Stimulated activated CD4-positive, alpha-beta T cell treated with anti-CD3 and anti-CD28 coated beads, Interleukin-2, amount 100 ng/mL, for 24 hours (primary cell): ENCODE measurements around the gene ZBP1.

Source experiments
- DNase-seq, 2 donors: peaks; one replicate each; pipeline ENCODE4 v3.0.0-alpha.2; 2020

Gene ZBP1

GRCh38 chr20:57568088-57568896 is 51.9 kb downstream of the ZBP1 start:
- DNase-seq, result no peak

- DNase-seq, result no peak
Measured at GRCh38 chr20:57567471-57568079, 52.7 kb downstream of the ZBP1 start.

DNA sequence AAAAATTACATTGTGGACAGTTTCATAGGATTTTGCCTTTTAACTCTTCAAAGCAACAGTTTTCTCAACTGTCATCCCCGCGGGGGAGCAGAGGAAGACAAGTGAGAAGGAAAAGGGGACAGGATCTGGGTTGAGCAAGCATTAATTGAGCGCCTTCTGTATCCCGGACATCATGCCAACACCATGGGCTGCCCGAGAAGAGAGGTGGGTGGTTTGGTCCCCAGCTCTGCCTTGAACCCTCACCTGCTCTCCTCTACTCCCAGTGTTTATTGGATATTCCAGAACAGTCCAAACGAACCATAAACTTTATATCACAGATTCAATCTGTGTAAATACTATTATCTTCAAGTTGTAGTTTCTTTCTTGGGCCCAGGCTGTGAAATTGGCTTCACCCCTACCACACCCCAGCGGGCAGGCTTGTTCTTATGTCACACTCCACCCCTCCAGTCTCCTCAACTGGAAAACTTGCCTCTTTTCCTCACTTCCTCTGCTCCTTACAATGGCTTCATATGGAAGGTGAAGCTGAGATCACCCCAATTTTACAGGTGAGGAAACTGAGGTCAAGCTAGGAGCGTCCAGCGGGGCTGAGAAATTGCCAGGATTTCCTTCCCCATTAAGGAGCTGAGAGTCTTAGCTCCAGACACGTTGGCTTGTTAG is 53.3 kb downstream of the ZBP1 start:
- no peak for DNase-seq

- no peak for DNase-seq
Measured at GRCh38 chr20:57566399-57566798, 53.8 kb downstream of the ZBP1 start.

- DNase-seq, result no peak
Measured at GRCh38 chr20:57564951-57565642, 55.1 kb downstream of the ZBP1 start.

GRCh38 chr20:57564180-57564802 is 55.9 kb downstream of the ZBP1 start:
- DNase-seq, result no peak

GRCh38 chr20:57563522-57563921 is 56.7 kb downstream of the ZBP1 start:
- no peak for DNase-seq

DNA sequence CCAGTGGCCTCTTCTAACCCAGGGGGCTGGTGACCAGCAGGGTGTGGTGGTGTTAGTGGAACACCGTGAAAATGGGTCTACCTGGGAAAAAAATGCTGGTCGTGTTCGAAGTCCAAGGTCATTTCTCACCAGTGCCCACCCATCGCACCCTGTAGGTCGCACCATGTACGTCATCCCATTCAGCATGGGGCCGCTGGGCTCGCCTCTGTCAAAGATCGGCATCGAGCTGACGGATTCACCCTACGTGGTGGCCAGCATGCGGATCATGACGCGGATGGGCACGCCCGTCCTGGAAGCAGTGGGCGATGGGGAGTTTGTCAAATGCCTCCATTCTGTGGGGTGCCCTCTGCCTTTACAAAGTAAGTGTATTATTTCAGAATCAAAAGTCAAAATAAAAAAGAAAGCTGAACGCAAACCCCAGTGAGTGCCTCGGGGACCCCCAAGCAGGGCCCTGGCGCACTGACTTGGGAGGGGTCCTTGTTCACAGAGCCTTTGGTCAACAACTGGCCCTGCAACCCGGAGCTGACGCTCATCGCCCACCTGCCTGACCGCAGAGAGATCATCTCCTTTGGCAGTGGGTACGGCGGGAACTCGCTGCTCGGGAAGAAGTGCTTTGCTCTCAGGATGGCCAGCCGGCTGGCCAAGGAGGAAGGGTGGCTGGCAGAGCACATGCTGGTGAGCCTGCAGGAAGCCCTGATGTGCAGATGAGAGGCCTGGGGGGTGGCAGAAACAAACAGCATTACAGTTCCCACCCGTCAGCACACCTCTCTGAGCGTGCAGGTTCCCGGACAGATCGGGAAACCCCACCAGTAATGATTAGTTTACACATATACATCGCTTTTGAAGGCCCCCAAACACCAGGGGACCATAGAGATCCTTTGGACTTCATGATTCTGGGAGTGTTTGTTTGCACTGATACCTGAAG is 57.4 kb downstream of the ZBP1 start:
- DNase-seq, result no peak

GRCh38 chr20:57561356-57562279 is 58.6 kb downstream of the ZBP1 start:
- no peak for DNase-seq

DNA sequence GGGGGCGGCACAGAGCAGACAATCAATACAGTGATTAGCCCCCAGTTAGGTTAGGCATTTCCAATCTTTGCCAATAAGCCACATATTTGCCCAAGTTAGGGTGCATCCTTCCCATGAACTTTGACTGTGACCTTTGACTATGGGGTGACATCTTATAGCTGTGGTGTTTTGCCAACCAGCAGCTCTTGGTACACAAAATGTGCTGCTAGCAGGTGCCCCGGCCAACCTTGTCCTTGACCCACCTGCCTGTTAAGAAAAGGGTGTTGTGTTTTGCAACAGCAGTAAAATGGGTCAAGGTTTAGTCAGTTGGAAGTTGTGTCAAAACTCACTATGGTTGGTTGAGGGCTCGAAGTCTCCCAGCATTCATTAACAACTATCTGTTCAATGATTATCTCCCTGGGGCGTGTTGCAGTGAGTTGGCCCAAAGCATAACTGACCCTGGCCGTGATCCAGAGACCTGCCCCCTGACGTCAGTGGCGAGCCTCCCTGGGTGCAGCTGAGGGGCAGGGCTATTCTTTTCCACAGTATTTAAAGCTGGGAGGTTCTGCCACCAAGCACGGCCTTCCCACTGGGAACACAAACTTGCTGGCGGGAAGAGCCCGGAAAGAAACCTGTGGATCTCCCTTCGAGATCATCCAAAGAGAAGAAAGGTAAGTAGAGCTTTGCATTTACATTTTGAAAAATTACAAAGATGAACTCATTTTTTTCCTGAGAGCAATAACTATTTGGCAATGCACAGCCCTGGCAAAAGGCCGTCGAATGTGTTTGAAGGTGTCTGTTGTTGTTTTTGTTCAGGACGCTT is 59.5 kb downstream of the ZBP1 start, which contains the start of gene PCK1:
Gene PCK1, plus strand, starts transcription at position 557 of the 802 bp plus-strand sequence. CDS start 302 bp downstream, outside the sequence.
- no peak for DNase-seq

GRCh38 chr20:57559658-57560553 is 60.3 kb downstream of the ZBP1 start:
- no peak for DNase-seq

- DNase-seq, result no peak
Measured at GRCh38 chr20:57559289-57559634, 61.0 kb downstream of the ZBP1 start.

- no peak for DNase-seq
Measured at GRCh38 chr20:57558614-57559288, 61.5 kb downstream of the ZBP1 start.

DNA sequence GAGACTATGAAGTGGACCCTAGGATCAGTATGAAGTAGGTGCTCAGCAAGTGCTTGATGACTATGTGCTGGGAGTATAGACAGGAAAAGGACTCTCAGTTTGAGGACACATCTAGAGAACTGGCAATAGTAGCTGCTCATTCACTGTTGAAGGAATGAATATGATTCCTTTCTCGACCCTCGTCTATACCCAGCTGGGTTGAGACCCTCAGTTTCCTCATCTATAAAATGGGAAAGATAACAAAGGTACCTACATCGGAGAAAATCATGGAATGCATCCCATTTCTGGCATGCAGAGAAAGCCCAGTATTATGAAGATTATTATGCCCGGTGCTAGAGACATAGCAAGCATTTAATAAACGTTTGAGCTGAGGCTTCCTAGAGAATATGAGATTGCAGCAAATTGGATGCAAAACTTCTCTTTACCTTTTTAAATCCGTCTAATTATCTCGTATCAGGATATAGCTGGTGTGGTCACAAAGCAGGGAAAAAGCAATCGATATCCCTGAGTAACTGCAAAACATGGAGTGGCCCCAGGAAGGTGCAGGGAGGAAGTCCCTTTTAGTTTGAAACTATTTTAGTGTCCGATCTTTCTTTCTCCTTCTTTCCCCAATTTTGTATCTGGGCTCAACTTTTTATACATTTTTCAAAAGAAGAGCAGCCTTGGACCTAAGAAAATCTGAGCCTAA is 62.2 kb downstream of the ZBP1 start:
- DNase-seq, result no peak

DNA sequence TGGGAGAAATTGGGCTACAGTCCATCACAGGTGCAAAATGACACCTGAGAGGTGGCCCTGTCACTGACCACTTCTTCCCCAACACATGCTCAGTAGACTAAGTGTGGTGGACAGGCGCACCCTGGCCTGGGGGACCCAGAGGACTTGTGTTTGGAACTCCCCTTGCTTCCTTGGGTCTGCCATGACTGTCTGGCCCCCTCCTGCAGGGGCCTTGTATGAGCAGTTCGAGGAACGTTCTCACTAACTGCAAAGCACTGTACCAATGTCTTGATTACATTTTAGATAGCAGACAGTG is 63.3 kb downstream of the ZBP1 start:
- no peak for DNase-seq

- DNase-seq, result no peak
Measured at GRCh38 chr20:57555457-57556184, 64.6 kb downstream of the ZBP1 start.
